ENCODE data around the gene MON1A. TPM values are rescaled to one million over a fixed set of nuclear protein-coding genes. Genes with fewer than 3 reads are reported as not detected.

MON1A gene, protein sequence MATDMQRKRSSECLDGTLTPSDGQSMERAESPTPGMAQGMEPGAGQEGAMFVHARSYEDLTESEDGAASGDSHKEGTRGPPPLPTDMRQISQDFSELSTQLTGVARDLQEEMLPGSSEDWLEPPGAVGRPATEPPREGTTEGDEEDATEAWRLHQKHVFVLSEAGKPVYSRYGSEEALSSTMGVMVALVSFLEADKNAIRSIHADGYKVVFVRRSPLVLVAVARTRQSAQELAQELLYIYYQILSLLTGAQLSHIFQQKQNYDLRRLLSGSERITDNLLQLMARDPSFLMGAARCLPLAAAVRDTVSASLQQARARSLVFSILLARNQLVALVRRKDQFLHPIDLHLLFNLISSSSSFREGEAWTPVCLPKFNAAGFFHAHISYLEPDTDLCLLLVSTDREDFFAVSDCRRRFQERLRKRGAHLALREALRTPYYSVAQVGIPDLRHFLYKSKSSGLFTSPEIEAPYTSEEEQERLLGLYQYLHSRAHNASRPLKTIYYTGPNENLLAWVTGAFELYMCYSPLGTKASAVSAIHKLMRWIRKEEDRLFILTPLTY
- 7.4 and 11.3 TPM in 2 replicates for total RNA-seq

DNA sequence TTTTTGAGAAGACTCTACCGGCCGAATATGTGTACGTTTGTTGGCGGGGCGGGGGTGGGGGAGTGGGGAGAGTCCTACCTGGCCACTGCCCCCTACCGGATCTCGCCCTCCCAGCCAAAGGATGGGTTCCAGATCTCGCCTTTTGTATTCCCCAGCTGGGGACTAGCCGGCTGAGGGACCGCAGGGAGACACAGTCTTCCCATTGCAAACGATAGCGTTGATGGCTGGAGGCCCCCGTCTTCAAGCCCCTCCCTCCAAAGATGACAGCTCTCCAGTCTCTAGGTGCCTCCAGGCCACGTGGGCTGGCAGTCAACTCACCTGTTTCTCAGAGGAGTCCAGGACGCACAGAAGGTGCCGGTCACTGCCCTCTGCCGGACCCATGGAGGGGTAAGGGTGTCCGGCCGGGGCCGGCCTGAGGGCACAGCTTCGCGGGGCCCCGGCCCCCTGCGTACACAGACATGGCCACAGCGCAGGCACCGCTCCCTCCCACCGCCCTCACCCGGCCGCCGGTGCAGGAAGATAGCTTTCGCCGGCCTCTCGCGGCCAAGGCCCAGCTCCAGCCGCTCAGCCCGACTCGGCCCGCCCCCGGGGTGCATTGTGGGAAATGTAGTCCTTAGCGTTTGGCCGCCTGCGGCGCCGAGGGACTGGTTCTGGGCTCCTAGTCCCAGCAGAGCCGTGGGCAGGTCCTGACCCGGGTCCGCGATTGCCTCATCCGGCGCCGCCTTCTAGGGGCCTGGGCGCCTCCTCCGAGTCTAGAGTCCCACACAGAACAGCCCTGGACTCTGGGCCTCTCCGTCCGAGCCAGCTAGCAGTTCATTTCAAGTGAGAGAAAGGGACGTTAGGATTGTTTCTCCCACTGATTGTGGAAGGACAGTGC is at the start of gene MON1A:
TSS of gene MON1A (minus strand) at position 521 of the 877 bp plus-strand sequence. CDS start 16,465 bp downstream, outside the sequence.

DNA sequence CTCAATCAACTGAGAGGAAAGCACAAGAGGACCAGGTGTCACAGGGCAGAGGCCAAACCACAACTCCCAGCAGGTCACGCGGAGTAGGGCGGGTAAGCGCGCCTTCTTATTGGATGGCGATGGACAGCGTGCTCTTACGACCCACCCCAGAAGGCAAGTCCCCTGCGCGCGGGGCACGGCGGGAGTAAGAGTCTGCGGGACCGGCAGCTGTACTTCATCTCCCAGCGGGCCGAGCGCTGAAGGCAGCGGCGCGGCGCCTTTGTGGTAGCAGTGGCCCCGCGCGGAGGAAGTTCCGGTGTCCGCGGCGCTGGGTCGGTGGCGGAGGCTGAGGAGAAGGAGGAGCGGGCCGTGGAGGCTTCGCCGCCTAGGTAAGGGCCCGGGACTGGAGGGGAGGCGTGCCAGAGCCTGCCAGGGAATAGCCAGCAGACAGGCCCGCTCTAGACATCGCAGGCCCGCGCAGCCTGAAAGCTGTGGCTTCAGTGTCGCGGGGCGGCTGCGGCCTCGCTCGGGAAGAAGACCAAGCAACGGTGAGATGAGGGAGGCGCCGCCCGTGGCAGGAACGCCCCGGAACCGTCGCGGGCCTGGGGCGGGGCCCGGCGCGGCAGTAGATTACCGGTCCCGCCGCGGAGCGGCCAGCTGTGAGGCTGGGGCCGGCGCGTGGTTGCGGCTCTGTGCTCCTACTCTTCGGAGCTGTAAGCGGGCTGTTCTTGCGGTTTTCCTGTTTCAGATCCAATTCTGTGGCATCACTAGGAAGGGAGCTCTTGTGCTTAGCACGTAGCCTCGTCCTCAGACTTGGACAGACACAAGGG is 10.5 kb upstream of the MON1A start, which contains the start of gene RBM6:
TSS of gene RBM6 (plus strand) at position 293 of the 809 bp plus-strand sequence. CDS start 22,492 bp downstream, outside the sequence.

DNA sequence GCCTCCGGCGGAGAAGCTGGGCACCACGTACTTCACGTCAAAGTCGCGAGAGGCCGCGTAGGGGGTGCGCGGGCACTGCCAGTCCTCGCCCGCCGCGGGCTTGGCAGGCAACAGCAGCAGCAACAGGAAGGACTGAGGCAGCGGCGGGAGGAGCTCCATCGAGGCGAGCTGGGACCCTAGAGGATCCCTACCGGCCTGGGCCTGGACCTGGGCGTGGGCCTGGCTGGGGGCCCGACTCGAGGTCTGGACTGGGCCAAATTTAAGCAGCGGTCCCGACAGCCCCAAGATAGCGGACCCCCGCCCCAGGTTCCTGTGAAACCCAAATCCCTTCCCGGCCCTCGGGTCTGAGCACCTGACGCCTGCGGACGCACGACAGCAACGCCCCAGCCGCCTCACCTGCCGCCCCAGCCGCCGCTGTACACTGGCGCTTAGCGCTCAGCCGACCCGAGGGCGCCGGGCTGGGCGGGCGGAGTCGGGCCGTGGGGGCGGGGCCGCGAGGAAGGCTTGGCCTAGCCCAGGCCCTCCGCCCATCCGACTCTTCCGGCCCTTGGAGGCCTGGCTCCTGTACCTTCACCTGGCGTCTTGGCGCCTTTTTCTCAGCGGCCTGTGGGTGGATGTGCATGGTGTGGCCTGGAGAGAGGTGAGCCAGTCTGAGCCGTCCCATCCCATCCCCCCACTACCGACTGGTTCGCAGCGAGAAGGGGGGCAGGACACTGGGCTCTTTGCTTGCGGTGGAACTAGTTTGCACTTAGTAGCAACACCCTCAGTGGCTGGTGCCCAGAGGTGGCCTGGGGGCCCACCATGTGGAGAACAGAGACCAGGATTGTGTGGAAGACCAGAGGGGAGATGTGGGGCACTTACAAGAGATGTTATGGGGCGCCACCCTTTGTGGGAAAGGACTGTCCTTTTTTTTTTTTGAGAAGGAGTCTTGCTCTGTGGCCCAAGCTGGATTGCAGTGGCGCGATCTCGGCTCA is 25.9 kb downstream of the MON1A start, which contains the start of gene MST1R:
TSS of gene MST1R (minus strand) at position 423 of the 974 bp plus-strand sequence. CDS start at position 159, 264 bp downstream.

DNA sequence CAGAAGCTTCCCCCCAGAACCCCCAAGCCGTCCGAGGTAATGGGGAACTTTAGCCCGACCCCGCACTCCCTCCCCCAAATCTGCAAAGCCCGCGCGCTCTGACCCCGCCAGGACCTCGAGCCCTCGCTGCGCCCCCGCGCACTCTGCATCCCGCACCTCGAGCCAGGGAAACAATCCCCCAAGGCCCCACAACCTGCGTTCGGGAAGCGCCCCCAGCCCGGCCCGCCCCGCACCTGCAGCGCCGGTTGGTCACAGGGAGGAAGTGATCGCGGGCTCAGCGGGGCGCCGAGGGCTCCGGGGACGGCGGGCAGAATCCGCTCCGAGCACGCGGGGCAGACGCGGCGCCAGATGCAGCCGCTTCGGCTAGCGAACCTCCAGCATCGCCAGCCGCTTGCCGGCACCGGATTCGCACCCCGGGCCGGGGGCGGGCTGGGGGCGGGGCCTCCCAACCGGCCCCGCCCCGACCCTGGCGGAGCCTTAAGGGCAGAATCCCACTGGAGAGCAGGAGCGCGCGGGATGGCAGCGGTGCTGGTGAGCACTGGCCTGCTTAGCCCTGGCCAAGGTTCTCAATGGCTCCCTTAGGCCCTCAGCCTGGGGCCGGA is 60.0 kb downstream of the MON1A start, which contains the start of gene CAMKV:
TSS of gene CAMKV (minus strand) at position 382 of the 602 bp plus-strand sequence. CDS start 7,518 bp downstream, outside the sequence.

Other genes starting within 250 kb of the MON1A start
- gene MST1, start 240.3 kb downstream of the MON1A start, total RNA-seq = 6.0 TPM in 2 replicates
- 20.5 and 20.6 TPM in 2 replicates for gene RNF123, start 240.3 kb downstream of the MON1A start, total RNA-seq
- gene AMIGO3, start 210.1 kb downstream of the MON1A start, total RNA-seq = not detected in 2 replicates
- 23.0 and 30.5 TPM in 2 replicates for gene GMPPB, start 205.9 kb downstream of the MON1A start, total RNA-seq
- gene IP6K1, start 143.3 kb downstream of the MON1A start, total RNA-seq = 19.1 and 29.1 TPM in 2 replicates
- gene CDHR4, start 129.9 kb downstream of the MON1A start, total RNA-seq = under 0.01 and 0.14 TPM in 2 replicates
- gene INKA1, start 126.5 kb downstream of the MON1A start, total RNA-seq = 3.1 and 3.7 TPM in 2 replicates
- gene UBA7, start 115.9 kb downstream of the MON1A start, total RNA-seq = 39.1 and 55.2 TPM in 2 replicates
- 1.0 and 1.4 TPM in 2 replicates for gene TRAIP, start 73.2 kb downstream of the MON1A start, total RNA-seq
- not detected in 2 replicates for gene CAMKV, start 59.9 kb downstream of the MON1A start, total RNA-seq
- gene MST1R, start 25.9 kb downstream of the MON1A start, total RNA-seq = 0.14 and 0.55 TPM in 2 replicates
- gene RBM6, start 10.3 kb upstream of the MON1A start, total RNA-seq = 32.7 and 45.2 TPM in 2 replicates
- 99.2 and 108 TPM in 2 replicates for gene RBM5, start 159.1 kb upstream of the MON1A start, total RNA-seq
- gene SEMA3F, start 225.5 kb upstream of the MON1A start, total RNA-seq = 0.14 and 0.92 TPM in 2 replicates

All from smooth muscle cell of bladder (primary cell).